Medulla oblongata (tissue), 1 donor: ENCODE results near the gene CCDC28B.

Source experiments
- DNase-seq: peaks from one replicate; pipeline ENCODE4 v3.0.0-alpha.2; 2015; ENCODE audit errors: extremely low spot score

CCDC28B gene

GRCh38 chr1:32194984-32195383 lies 5.4 kb upstream of the CCDC28B start:
- DNase-seq: no peak

- no peak for DNase-seq
Measured at GRCh38 chr1:32195531-32195930, 4.9 kb upstream of the CCDC28B start.

GRCh38 chr1:32195972-32196823 lies 4.2 kb upstream of the CCDC28B start:
- no peak for DNase-seq

GRCh38 chr1:32197074-32197473 lies 3.3 kb upstream of the CCDC28B start:
- no peak for DNase-seq

- DNase-seq: no peak
Measured at GRCh38 chr1:32197837-32198236, 2.6 kb upstream of the CCDC28B start.

- DNase-seq: no peak
Measured at GRCh38 chr1:32198237-32199042, 2.0 kb upstream of the CCDC28B start.

GRCh38 chr1:32199043-32199716 lies 1.2 kb upstream of the CCDC28B start:
- no peak for DNase-seq

- DNase-seq: peak; percentile 59
Measured at GRCh38 chr1:32199717-32200072, 700 bp upstream of the CCDC28B start.

GRCh38 chr1:32201011-32201855 lies 838 bp downstream of the CCDC28B start:
- peak; percentile 53 for DNase-seq

- no peak for DNase-seq
Measured at GRCh38 chr1:32204943-32205361, 4.6 kb downstream of the CCDC28B start.

- peak; percentile 90 for DNase-seq
Measured at GRCh38 chr1:32205401-32206370, 5.3 kb downstream of the CCDC28B start, which contains the start of gene IQCC. TSS of gene IQCC (plus strand) at chr1:32205671. CDS start at chr1:32205682, 11 bp downstream.

- no peak for DNase-seq
Measured at GRCh38 chr1:32208469-32208868, 8.1 kb downstream of the CCDC28B start.

- DNase-seq: no peak
Measured at GRCh38 chr1:32208891-32209328, 8.5 kb downstream of the CCDC28B start, which contains the start of gene DCDC2B. TSS of gene DCDC2B (plus strand) at chr1:32209089. CDS start at chr1:32209094, 5 bp downstream.

GRCh38 chr1:32215629-32216480 lies 15.5 kb downstream of the CCDC28B start:
- peak; percentile 82 for DNase-seq

- no peak for DNase-seq
Measured at GRCh38 chr1:32216566-32216965, 16.2 kb downstream of the CCDC28B start.

- DNase-seq: no peak
Measured at GRCh38 chr1:32219022-32219421, 18.6 kb downstream of the CCDC28B start.

GRCh38 chr1:32220746-32221580 lies 20.6 kb downstream of the CCDC28B start:
- DNase-seq: no peak

- DNase-seq: no peak
Measured at GRCh38 chr1:32221581-32221979, 21.2 kb downstream of the CCDC28B start.
